HepG2 (cell line): Measurements from ENCODE around the gene TXNDC9. TPM values are rescaled to one million over a fixed set of nuclear protein-coding genes. Genes with fewer than 3 reads are reported as not detected.

Experiments
- ATAC-seq: fragments of 200-7000 bp; cut with Tn5 transposase; 3 replicates; pipeline ENCODE4 v1.9.1; 2020; ENCODE audit warnings: mild to moderate bottlenecking, moderate library complexity
- BruUV-seq: library from RNA; stranded (reverse); fragments of 400-500 nt; replicated peaks from 2 replicates; lab custom pipeline; 2021; lab: Mats Ljungman, UMichigan
- CTCF ChIA-PET: fragments of 300-600 bp; formaldehyde crosslinking; extraction: SDS; loops from one replicate; lab custom pipeline; 2021; ENCODE audit warnings: low total read pairs, inconsistent platforms, low intra/inter-chr PET ratio; lab: Yijun Ruan, JAX
- POLR2A ChIA-PET: fragments of 350-600 bp; sonication (Branson Sonifier 250); formaldehyde crosslinking; loops from one replicate; lab custom pipeline; 2020; ENCODE audit warnings: antibody characterized with exemption, inconsistent platforms; lab: Yijun Ruan, JAX
- DNase-seq: peaks from one replicate; pipeline ENCODE4 v3.0.0-alpha.2; 2015; ENCODE audit warnings: low spot score
- FAIRE-seq: peaks from 3 replicates; lab custom pipeline; 2011; peaks lifted over from hg19 to GRCh38; lab: Jason Lieb, UNC
- H2AFZ ChIP-seq: one replicate; pipeline ENCODE4 v1.6.1; 2011; ENCODE audit warnings: low read length, inconsistent platforms
- H3K27ac ChIP-seq: fragments of 300-600 bp; 3 replicates; pipeline ENCODE4 v1.8.0; 2011; ENCODE audit warnings: mixed run types, mild to moderate bottlenecking, mixed read lengths, low read length, inconsistent platforms; ENCODE audit not compliant: insufficient read depth; ENCODE audit errors: extremely low read length
- H3K27me3 ChIP-seq, 2 experiments: fragments of 200-600 bp in 1 of 2; 2 replicates in 1 of 2; 3 replicates in 1 of 2; pipeline versions ENCODE4 v1.6.0 to v1.8.0; 2011; ENCODE audit warnings: low read length in 2 of 2, mild to moderate bottlenecking in 2 of 2, moderate library complexity in 2 of 2, inconsistent platforms in 1 of 2; ENCODE audit not compliant: insufficient read depth in 2 of 2, control insufficient read depth in 1 of 2
- H3K36me3 ChIP-seq, 2 experiments: fragments of 200-600 bp in 1 of 2; replicated peaks in 1 of 2; 2 replicates in 1 of 2; 3 replicates in 1 of 2; pipeline versions ENCODE4 v1.5.1 to v1.8.0; 2011; ENCODE audit warnings: low read length in 2 of 2, inconsistent platforms in 1 of 2; ENCODE audit not compliant: insufficient read depth in 2 of 2, control insufficient read depth in 1 of 2
- H3K4me1 ChIP-seq: 2 replicates; pipeline ENCODE4 v1.5.1; 2012; ENCODE audit warnings: low read length, inconsistent platforms; ENCODE audit not compliant: insufficient read depth
- H3K4me2 ChIP-seq: 2 replicates; pipeline ENCODE4 v1.6.0; 2011; ENCODE audit warnings: low read depth, low read length, inconsistent platforms
- H3K4me3 ChIP-seq, 3 experiments: fragments of 200-600 bp in 1 of 3; sonication (generic), shearing (Covaris generic) in 1 of 3; replicated peaks in 1 of 3; 2 replicates each; pipeline ENCODE4 v1.5.1; 2011 to 2016; ENCODE audit warnings: low read length in 3 of 3, inconsistent platforms in 2 of 3, low read depth in 2 of 3, mild to moderate bottlenecking in 2 of 3, control low read depth in 1 of 3, mixed read lengths in 1 of 3; ENCODE audit not compliant: insufficient read depth in 1 of 3
- H3K79me2 ChIP-seq: one replicate; pipeline ENCODE4 v1.6.1; 2011; ENCODE audit warnings: low read length, inconsistent platforms; ENCODE audit not compliant: insufficient read depth
- H3K9ac ChIP-seq: 2 replicates; pipeline ENCODE4 v1.6.0; 2011; ENCODE audit warnings: mild to moderate bottlenecking, low read depth, low read length, inconsistent platforms; ENCODE audit not compliant: insufficient read depth
- H3K9me3 ChIP-seq: 2 replicates; pipeline ENCODE4 v1.5.1; 2012; ENCODE audit warnings: mild to moderate bottlenecking, low read length
- H4K20me1 ChIP-seq: 2 replicates; pipeline ENCODE4 v1.6.0; 2011; ENCODE audit warnings: inconsistent platforms, mild to moderate bottlenecking, low read length, moderate library complexity; ENCODE audit not compliant: insufficient read depth
- ATRX ChIP-seq: sonication (generic); formaldehyde crosslinking; IDR thresholded peaks from 2 replicates; pipeline ENCODE4 v1.4.0; 2020; ENCODE audit warnings: missing genetic modification reagents, borderline replicate concordance
- ISX ChIP-seq: sonication (generic); formaldehyde crosslinking; conservative IDR thresholded peaks from 2 replicates; pipeline ENCODE4 v1.5.0; 2020; ENCODE audit warnings: missing genetic modification reagents
- JUNB ChIP-seq: sonication (generic); formaldehyde crosslinking; IDR thresholded peaks from 2 replicates; pipeline ENCODE4 v1.8.0; 2022; ENCODE audit warnings: missing genetic modification reagents, mild to moderate bottlenecking, borderline replicate concordance
- PHB2 ChIP-seq: fragments of 450-650 bp; IDR thresholded peaks from 2 replicates; pipeline ENCODE4 v1.6.1; 2018; ENCODE audit not compliant: partially characterized antibody
- SP5 ChIP-seq: IDR thresholded peaks from 2 replicates; pipeline ENCODE4 v1.6.1; 2016; ENCODE audit warnings: low read depth, borderline replicate concordance
- SRF ChIP-seq: IDR thresholded peaks from 2 replicates; pipeline ENCODE4 v1.6.1; 2011; ENCODE audit warnings: mild to moderate bottlenecking, low read depth, low read length, moderate library complexity
- ZBTB7B ChIP-seq: sonication (generic); formaldehyde crosslinking; IDR thresholded peaks from 2 replicates; pipeline ENCODE4 v1.4.0; 2020; ENCODE audit warnings: missing genetic modification reagents
- ZFP1 ChIP-seq: IDR thresholded peaks from 2 replicates; pipeline ENCODE4 v1.6.1; 2016
- ZFY ChIP-seq: sonication (generic); formaldehyde crosslinking; IDR thresholded peaks from 2 replicates; pipeline ENCODE4 v1.4.0; 2020; ENCODE audit warnings: missing genetic modification reagents
- ZNF432 ChIP-seq: sonication (generic); formaldehyde crosslinking; IDR thresholded peaks from 2 replicates; pipeline ENCODE4 v1.5.0; 2020; ENCODE audit warnings: missing genetic modification reagents, mild to moderate bottlenecking, borderline replicate concordance
- ZNF460 ChIP-seq: sonication (generic); formaldehyde crosslinking; IDR thresholded peaks from 2 replicates; pipeline ENCODE4 v1.5.1; 2020; ENCODE audit warnings: missing genetic modification reagents, mild to moderate bottlenecking, borderline replicate concordance
- ZNF556 ChIP-seq: sonication (generic); formaldehyde crosslinking; IDR thresholded peaks from 2 replicates; pipeline ENCODE4 v1.4.0; 2020; ENCODE audit warnings: mild to moderate bottlenecking, missing genetic modification reagents, borderline replicate concordance
- ZNF564 ChIP-seq: sonication (generic); formaldehyde crosslinking; IDR thresholded peaks from 2 replicates; pipeline ENCODE4 v1.8.1; 2023; ENCODE audit warnings: mild to moderate bottlenecking, missing genetic modification reagents
- ZSCAN20 ChIP-seq: sonication (generic); formaldehyde crosslinking; IDR thresholded peaks from 2 replicates; pipeline ENCODE4 v1.4.0; 2020; ENCODE audit warnings: missing genetic modification reagents, mild to moderate bottlenecking, borderline replicate concordance
- WGBS: methylation state at CpG from one replicate; pipeline ENCODE4 v1.1.6; 2017; ENCODE audit warnings: low lambda C conversion rate; 5-methylcytosine and 5-hydroxymethylcytosine counted together
- in situ Hi-C: cut with HindIII; loops from 2 replicates; pipeline ENCODE4 v1.10.0; 2017; ENCODE audit warnings: low pct_unique_long_range_greater_than_20kb; ENCODE audit not compliant: extremely low pct_ligation_motif_present
- intact Hi-C: fragments of 100-400 bp; cut with micrococcal nuclease; formaldehyde crosslinking; loops from one replicate; pipeline ENCODE4 v1.10.0; 2022; ENCODE audit not compliant: unreplicated experiment
- polyA plus RNA-seq, 8 experiments: library from polyadenylated mRNA; depleted of rRNA in 3 of 8; stranded (reverse) in 7 of 8; unstranded in 1 of 8; fragments of >200 nt; fragmentation: Illumina TruSeq in 4 of 8; extraction: Trizol in 4 of 8; gene quantifications; 2 replicates each; pipeline versions ENCODE4 v1.2.1 to v1.2.3, GENCODE V29; 2011 to 2016; ENCODE audit warnings: low read depth in 4 of 8, missing spikeins in 1 of 8, mixed read lengths in 1 of 8; ENCODE audit not compliant: insufficient read depth in 1 of 8
- total RNA-seq, 5 experiments: library from RNA; depleted of rRNA; stranded (reverse); fragments of >200 nt; fragmentation: Illumina TruSeq; extraction: Trizol; gene quantifications; 2 replicates each; pipeline ENCODE4 v1.2.3, GENCODE V29; 2016; ENCODE audit warnings: low read depth in 1 of 5
- TF ChIP-seq, protein P1 (sequence below): sonication (generic); formaldehyde crosslinking; IDR thresholded peaks from 2 replicates; pipeline ENCODE4 v1.4.0; 2020; ENCODE audit warnings: mild to moderate bottlenecking, missing genetic modification reagents

TXNDC9 gene
- total and polyA plus RNA-seq, 2 of the 13 experiments (the other 11 are each of a cell fraction or from before 2014, with no cell fraction given): 35.2 to 94.6 TPM

DNA sequence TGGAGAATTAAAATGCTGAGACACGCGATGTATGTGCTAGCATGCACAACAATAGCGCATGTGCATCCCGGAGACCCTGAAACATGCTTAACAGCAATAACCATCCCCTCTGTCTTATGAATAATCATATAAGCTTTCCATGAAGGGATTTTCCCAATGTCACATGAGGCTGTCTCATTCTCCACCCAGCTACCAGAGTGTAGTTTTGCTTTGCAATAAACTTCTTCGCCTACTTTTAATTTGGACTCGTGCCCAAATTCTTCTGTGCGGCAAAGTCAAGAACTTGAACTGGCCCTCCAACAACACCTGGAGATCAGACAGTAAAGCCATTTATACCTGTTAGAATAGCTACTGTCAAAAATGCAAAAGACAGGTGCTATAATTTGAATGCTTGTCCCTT, 50.6 kb downstream of the TXNDC9 start:
- no peak overlapping the region for H2AFZ ChIP-seq
- no peaks in the 10 kb centered on the region for H3K36me3 ChIP-seq
- CTCF ChIA-PET: no interaction called here
- H3K79me2 ChIP-seq: no peaks in the 10 kb centered on the region
- FAIRE-seq (no peak), ATAC-seq (no peak)
- no peak for TF ChIP-seq SRF
- no peak for TF ChIP-seq ZFY
- TF ChIP-seq, protein P1, sequence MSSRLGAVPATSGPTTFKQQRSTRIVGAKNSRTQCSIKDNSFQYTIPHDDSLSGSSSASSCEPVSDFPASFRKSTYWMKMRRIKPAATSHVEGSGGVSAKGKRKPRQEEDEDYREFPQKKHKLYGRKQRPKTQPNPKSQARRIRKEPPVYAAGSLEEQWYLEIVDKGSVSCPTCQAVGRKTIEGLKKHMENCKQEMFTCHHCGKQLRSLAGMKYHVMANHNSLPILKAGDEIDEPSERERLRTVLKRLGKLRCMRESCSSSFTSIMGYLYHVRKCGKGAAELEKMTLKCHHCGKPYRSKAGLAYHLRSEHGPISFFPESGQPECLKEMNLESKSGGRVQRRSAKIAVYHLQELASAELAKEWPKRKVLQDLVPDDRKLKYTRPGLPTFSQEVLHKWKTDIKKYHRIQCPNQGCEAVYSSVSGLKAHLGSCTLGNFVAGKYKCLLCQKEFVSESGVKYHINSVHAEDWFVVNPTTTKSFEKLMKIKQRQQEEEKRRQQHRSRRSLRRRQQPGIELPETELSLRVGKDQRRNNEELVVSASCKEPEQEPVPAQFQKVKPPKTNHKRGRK (CRISPR knock-in tag): no peak
- TF ChIP-seq SP5 (CRISPR knock-in tag): no peak
- TF ChIP-seq ATRX (CRISPR knock-in tag): no peak
- no peak for TF ChIP-seq ZFP1 (CRISPR knock-in tag)
- TF ChIP-seq ISX (CRISPR knock-in tag): no peak
- no peak for TF ChIP-seq ZSCAN20 (CRISPR knock-in tag)
- TF ChIP-seq ZNF460 (CRISPR knock-in tag): no peak
- TF ChIP-seq ZNF556 (CRISPR knock-in tag): no peak
- no peak for TF ChIP-seq ZNF432 (CRISPR knock-in tag)
- no peak for TF ChIP-seq JUNB
- no peak for TF ChIP-seq PHB2
- TF ChIP-seq ZNF564 (CRISPR knock-in tag): no peak
- TF ChIP-seq ZBTB7B (CRISPR knock-in tag): no peak
- TF ChIP-seq, all 625 proteins: peak for 0
- Histone ChIP-seq H3K4me3 (no peak overlapping the region), H3K9me3 (no peaks in the 10 kb centered on the region), H3K4me2 (no peak overlapping the region), H4K20me1 (no peaks in the 10 kb centered on the region), H3K27ac (no peak overlapping the region), H3K9ac (no peak overlapping the region), H3K27me3 (no peaks in the 10 kb centered on the region), H3K4me1 (peaks cover 10% of the 10 kb centered on the region)
- 92% methylated on average over 7 of the region's 7 CpGs for WGBS
- no TSS peak for BruUV-seq
- in situ Hi-C loops: no loop called here
- POLR2A ChIA-PET: no interaction called here
- DNase-seq: no peak
- intact Hi-C loops: no loop called here
